Measurements from ENCODE around the gene ITM2B.

ITM2B gene

DNA sequence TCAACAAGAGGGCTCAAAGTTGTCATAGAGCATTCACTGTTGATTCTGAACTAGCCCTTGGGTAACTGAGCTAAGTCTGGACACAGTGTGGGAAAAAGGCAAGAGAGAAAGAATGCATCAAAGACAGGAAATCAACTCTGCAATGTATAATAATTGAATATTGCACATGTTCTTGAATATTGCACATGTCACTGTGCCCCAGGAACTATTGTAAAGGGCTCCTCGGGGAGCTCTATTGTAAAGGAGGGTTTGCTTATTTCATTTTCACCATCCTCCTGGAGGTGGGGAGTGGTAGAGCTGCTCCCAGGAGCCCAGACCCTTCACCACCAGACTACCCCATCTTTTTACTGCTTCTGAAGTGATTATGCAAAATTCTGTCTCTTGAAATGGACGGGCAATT lies 44.4 kb upstream of the ITM2B start:
- Histone ChIP-seq H3K36me3 (ENCODE audit: control insufficient read depth in 2 of 2, insufficient read depth in 1 of 2, low read length in 2 of 2) (no peaks in the 10 kb centered on the region), H3K9me3 (ENCODE audit: control insufficient read depth, insufficient read depth, low read depth, low read length) (no peaks in the 10 kb centered on the region), H3K27ac (ENCODE audit: extremely low read depth, low read depth, low read length) (no peak overlapping the region), H3K4me1 (ENCODE audit: control insufficient read depth, insufficient read depth, low read length) (no peaks in the 10 kb centered on the region), H3K4me3 (ENCODE audit: low read depth, low read length) (no peak overlapping the region)
- no peak for TF ChIP-seq ZNF473 (tag by site-specific recombination; IDR thresholded peaks at IDR 0.05)
- TF ChIP-seq GLIS1 (tag by site-specific recombination; IDR thresholded peaks at IDR 0.05): no peak
- no peak for TF ChIP-seq ZNF112 (tag by site-specific recombination; IDR thresholded peaks at IDR 0.05)
- TF ChIP-seq ZNF626 (tag by site-specific recombination; IDR thresholded peaks at IDR 0.05): no peak
- TF ChIP-seq ZNF362 (tag by site-specific recombination; IDR thresholded peaks at IDR 0.05): no peak
- TF ChIP-seq, protein P1, sequence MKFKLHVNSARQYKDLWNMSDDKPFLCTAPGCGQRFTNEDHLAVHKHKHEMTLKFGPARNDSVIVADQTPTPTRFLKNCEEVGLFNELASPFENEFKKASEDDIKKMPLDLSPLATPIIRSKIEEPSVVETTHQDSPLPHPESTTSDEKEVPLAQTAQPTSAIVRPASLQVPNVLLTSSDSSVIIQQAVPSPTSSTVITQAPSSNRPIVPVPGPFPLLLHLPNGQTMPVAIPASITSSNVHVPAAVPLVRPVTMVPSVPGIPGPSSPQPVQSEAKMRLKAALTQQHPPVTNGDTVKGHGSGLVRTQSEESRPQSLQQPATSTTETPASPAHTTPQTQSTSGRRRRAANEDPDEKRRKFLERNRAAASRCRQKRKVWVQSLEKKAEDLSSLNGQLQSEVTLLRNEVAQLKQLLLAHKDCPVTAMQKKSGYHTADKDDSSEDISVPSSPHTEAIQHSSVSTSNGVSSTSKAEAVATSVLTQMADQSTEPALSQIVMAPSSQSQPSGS (tag by site-specific recombination; IDR thresholded peaks at IDR 0.05; ENCODE audit: low read depth): no peak
- TF ChIP-seq ZNF529 (tag by site-specific recombination; IDR thresholded peaks at IDR 0.05; ENCODE audit: insufficient replicate concordance): no peak
- no peak for TF ChIP-seq ZNF707 (tag by site-specific recombination; IDR thresholded peaks at IDR 0.05)
- no peak for TF ChIP-seq ZNF174 (tag by site-specific recombination; IDR thresholded peaks at IDR 0.05)
- TF ChIP-seq ZNF585B (tag by site-specific recombination; IDR thresholded peaks at IDR 0.05): no peak
- TF ChIP-seq ZNF560 (tag by site-specific recombination; IDR thresholded peaks at IDR 0.05; ENCODE audit: borderline replicate concordance): no peak
- TF ChIP-seq, protein P2, sequence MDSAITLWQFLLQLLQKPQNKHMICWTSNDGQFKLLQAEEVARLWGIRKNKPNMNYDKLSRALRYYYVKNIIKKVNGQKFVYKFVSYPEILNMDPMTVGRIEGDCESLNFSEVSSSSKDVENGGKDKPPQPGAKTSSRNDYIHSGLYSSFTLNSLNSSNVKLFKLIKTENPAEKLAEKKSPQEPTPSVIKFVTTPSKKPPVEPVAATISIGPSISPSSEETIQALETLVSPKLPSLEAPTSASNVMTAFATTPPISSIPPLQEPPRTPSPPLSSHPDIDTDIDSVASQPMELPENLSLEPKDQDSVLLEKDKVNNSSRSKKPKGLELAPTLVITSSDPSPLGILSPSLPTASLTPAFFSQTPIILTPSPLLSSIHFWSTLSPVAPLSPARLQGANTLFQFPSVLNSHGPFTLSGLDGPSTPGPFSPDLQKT (IDR thresholded peaks at IDR 0.05; ENCODE audit: borderline replicate concordance, low read depth, low read length): no peak
- no peak for TF ChIP-seq ZNF324 (tag by site-specific recombination; IDR thresholded peaks at IDR 0.05)
- no peak for TF ChIP-seq ZNF239 (tag by site-specific recombination; IDR thresholded peaks at IDR 0.05)
- no peak for TF ChIP-seq ZFP69B (tag by site-specific recombination; IDR thresholded peaks at IDR 0.05)
- TF ChIP-seq, protein P3, sequence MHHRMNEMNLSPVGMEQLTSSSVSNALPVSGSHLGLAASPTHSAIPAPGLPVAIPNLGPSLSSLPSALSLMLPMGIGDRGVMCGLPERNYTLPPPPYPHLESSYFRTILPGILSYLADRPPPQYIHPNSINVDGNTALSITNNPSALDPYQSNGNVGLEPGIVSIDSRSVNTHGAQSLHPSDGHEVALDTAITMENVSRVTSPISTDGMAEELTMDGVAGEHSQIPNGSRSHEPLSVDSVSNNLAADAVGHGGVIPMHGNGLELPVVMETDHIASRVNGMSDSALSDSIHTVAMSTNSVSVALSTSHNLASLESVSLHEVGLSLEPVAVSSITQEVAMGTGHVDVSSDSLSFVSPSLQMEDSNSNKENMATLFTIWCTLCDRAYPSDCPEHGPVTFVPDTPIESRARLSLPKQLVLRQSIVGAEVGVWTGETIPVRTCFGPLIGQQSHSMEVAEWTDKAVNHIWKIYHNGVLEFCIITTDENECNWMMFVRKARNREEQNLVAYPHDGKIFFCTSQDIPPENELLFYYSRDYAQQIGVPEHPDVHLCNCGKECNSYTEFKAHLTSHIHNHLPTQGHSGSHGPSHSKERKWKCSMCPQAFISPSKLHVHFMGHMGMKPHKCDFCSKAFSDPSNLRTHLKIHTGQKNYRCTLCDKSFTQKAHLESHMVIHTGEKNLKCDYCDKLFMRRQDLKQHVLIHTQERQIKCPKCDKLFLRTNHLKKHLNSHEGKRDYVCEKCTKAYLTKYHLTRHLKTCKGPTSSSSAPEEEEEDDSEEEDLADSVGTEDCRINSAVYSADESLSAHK (tag by site-specific recombination; IDR thresholded peaks at IDR 0.05): no peak
- ChIA-PET CTCF (no interaction called here), POLR2A (no interaction called here)

GRCh38 chr13:48189171-48189570 lies 43.8 kb upstream of the ITM2B start:
- ChIA-PET POLR2A (no interaction called here), CTCF (interaction anchor here (0.5 kb wide), 1 partner anchor 80 kb away, joined by 3 read pairs; no protein-coding TSS in a partner anchor)
- Histone ChIP-seq H3K4me1 (ENCODE audit: control insufficient read depth, insufficient read depth, low read length) (no peaks in the 10 kb centered on the region), H3K27ac (ENCODE audit: extremely low read depth, low read depth, low read length) (no peak overlapping the region), H3K36me3 (ENCODE audit: control insufficient read depth in 2 of 2, insufficient read depth in 1 of 2, low read length in 2 of 2) (no peaks in the 10 kb centered on the region), H3K4me3 (ENCODE audit: low read depth, low read length) (no peak overlapping the region), H3K9me3 (ENCODE audit: control insufficient read depth, insufficient read depth, low read depth, low read length) (no peaks in the 10 kb centered on the region)
- TF ChIP-seq SCRT2 (tag by site-specific recombination; IDR thresholded peaks at IDR 0.05): no peak
- TF ChIP-seq SP2 (tag by site-specific recombination; IDR thresholded peaks at IDR 0.05): no peak
- no peak for TF ChIP-seq ZIC2 (tag by site-specific recombination; IDR thresholded peaks at IDR 0.05)
- no peak for TF ChIP-seq ZNF510 (tag by site-specific recombination; IDR thresholded peaks at IDR 0.05; ENCODE audit: insufficient replicate concordance)
- TF ChIP-seq ZNF274 (IDR thresholded peaks at IDR 0.05; ENCODE audit: low read length): no peak
- no peak for TF ChIP-seq ZNF274 (tag by site-specific recombination; IDR thresholded peaks at IDR 0.05; ENCODE audit: borderline replicate concordance)
- TF ChIP-seq MYNN (tag by site-specific recombination; IDR thresholded peaks at IDR 0.05; ENCODE audit: borderline replicate concordance): no peak
- no peak for TF ChIP-seq ZBTB17 (tag by site-specific recombination; IDR thresholded peaks at IDR 0.05)
- no peak for TF ChIP-seq ZNF341 (tag by site-specific recombination; IDR thresholded peaks at IDR 0.05; ENCODE audit: low read depth)
- TF ChIP-seq ZNF660 (tag by site-specific recombination; IDR thresholded peaks at IDR 0.05): no peak

All from HEK293 (cell line).